Renal pelvis (tissue), 4 donors: ENCODE data around the gene SLC6A3. TPM values are rescaled to one million over a fixed set of nuclear protein-coding genes. Genes with fewer than 3 reads are reported as not detected.
A peak's percentile ranks its signal among the peaks of the same experiment; 100 is the strongest.

Experiments
- DNase-seq: peaks from one replicate; pipeline ENCODE4 v3.0.0-alpha.2; 2013
- polyA plus RNA-seq, 3 donors: library from polyadenylated mRNA; unstranded; fragments of 120-200 nt; gene quantifications; one replicate each; pipeline ENCODE4 v1.2.1, GENCODE V29; 2013; ENCODE audit not compliant: insufficient read length in 3 of 3

Gene SLC6A3
- polyA plus RNA-seq, 3 donors: 0.15 to 0.40 (median 0.21) TPM

DNA sequence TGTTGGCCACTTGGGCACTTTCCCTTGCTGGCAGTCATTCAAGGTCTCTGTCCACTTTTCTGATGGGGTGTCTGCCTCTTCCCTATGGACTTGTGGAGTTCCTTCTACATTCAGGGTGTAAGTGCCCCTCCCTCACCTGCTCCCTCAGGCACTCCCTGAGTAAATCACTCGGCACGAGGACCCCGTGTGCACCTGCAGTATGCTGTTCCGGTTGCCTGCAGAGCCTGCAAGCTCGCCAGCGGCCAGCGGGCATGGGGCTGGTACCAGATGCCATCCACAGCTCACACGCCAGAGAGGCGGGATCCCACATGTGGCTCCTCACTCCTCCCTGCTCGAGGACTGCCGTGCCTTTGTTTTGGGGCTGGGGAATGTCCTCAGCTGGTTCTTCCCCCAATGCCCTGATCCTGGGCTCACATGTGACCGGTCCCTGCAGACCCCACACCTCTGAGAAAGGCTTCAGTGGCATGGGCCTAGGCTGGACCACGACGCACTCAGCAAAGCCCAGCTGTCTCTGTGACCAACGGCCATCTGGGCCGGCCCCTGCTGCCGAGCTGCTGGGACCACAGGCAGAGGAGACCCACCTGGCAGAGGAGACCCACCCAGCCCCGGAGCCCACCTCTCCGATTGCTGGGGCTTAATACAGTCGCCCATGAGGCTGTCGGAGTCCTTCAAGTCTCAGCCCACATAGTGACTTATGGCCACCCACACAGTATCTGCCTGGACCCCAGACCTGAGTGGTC lies 54.2 kb downstream of the SLC6A3 start:
- DNase-seq: no peak

DNA sequence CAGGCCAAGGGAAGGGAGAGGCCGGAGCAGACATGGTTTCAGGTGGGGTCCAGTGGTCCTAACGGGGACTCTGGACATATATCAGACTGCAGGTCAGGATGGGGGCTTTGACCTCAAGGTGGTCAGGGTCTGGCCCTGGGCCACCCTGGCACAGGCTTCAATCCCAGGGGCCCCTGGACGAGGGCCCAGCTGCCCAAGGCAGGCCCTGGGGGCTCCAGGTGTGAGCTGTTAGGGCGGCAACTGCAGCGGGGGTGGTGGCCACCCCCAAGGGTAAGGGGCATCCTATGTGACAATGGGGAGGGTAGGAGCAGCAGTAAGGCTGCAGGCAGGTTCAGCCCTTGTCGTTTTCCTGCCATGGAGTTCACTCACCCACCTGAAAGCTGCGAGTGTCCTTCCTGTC lies 54.9 kb downstream of the SLC6A3 start:
- no peak for DNase-seq

DNA sequence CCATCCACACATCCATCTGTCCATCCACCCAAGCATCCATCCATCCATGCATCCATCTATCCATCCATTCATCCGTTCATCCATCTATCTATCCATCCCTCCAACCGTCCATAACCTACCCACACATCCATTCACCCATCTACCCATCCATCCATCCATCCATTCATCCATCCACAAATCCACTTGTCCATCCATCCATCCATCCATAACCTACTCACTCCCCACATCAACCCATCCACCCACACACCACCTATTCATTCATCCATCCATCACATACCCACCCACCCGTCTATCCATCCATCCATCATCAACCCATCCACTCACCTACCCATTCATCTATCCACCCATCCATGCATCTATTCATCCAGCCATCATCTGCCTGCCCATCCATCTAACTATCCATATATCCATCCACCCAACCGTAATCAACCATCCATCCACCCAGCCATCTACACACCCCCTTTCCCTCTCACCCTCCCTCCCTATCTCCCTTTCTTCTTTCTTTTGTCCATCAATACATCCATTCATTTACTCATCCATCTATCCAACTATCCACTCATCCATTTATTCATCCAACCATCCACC lies 56.8 kb downstream of the SLC6A3 start:
- DNase-seq: no peak

DNA sequence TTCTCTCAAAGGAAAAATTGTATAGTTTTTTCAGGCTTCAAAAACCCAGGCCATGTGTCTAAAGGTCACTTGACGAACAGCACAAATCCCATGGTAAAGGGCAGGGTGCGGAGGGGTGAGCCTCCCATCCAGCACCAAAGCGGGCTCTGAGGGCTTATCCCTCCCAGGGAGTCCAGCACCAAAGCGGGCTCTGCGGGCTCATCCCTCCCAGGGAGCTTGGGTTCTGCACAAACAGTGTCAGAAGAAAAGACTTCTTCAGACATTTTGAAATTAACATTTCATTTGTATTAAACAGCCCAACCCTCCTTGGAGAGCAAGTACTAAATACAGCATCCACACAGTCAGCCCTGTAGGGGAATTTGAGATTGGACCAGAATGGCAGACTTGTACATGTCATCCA lies 57.4 kb downstream of the SLC6A3 start:
- no peak for DNase-seq

DNA sequence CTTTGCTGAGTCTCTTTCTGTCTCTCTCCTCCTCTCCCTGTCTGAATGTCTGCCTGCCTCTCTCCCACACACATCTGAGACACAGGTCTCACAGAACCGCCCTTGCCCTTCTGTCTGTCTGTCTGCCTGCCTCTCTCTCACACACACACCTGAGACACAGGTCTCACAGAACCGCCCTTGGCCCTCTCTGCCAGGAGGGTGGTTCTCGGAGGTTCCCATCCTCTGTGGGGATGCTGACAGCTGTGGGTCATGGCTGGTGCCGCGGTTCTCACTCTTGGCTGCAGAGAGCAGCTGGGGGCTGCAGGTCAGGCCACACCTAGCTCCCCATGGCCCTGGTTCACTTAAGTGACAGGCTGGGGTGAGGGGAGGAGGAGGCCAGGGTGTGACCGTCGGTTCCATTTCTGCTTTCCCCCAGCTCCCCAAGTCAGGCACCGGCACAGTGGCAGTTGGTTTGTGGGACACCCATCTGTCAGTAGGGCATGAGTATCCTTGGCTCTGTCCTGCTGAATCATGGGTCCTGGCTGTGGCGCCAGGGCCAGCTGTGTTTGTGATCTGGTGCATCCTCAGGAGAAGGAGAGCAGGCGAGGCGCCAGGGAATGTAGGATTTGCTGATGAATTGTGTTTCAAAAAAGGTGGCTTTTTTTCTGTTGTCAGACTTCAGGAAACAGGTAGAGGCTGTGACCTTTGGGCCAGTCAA lies 58.0 kb downstream of the SLC6A3 start:
- DNase-seq: no peak

DNA sequence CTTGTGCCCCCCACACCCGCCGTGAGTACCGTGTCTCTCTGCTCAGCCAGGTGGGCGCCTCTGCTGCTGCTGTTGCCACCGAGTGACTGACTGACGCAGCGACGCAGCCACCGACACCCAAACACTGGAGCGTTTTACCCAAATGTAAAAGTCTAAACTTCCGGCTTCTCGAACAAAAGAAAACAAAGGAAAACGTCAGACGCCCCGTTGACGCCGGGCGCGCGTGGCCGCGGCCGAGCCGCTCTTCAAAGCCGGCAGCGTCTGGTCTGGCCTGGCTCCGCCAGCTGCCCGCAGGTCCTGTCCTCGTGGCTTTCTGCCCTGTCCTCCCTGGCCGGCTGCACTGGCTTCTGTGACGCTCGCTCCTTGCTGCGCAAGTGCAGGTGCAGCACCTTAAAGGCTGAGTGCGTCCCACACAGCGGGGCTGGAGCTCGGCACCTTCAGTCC lies 58.9 kb downstream of the SLC6A3 start:
- peak; percentile 30 for DNase-seq

DNA sequence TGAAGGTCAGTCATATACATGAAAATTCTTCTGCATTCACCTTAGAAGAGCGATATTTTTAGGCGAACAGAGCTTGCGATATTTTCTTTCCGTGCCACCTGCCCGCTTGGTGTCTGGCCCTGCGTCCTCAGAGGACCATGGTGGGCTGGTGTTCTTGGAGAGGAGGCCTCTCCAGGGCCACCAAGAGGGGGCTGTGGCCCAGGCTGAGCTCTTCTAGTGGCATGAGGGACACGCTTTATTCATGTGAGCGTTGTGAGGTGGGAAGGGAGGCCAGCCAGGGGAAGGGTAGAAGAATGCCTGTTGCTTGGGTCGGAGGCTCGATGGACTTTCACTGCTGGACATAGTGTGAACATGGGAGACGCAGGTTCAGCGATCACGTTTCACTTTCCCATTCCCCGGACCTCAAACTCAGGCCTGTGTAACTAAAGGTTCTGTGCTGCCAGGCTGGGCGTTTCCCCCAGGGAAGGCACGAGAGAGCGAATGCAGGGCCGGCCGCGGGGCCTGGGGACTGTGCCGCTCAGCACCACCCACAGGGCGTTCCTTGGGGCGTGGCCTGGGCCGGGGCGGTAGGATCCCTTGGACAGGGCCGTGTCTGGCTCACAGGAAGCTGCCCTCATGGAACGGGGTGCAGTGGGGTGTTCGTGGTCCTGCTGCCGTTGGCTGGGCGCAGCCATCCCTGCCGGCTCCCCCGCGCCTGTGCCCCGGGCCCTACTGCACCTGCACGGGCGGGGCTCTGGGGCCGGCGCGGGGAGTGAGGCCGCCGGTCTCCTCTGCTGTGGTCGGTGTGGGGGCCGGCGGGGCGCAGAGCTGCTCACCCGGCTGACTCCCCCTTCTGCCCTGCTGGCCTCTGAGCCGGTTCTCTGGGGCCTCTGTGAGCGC lies 59.6 kb downstream of the SLC6A3 start:
- DNase-seq: peak; percentile 57

DNA sequence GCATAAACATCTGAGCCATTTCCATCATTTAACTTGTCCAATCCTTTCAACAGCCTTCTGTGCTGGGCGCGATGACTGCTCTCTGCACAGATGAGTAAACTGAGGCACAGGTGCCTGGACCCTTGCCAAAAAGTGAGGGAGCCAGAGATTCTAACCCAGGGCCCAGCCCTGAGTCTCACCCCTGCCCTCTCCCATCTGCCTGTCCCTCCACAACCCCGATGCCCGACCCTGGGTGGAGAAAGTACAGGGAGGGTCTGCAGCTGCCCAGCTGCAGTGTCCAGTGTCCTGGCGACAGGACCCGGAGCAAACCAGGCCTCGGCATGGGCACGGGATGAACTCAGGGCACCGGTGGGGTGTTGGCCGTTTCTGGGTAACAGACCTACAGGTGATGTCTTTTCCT lies 60.7 kb downstream of the SLC6A3 start:
- no peak for DNase-seq

DNA sequence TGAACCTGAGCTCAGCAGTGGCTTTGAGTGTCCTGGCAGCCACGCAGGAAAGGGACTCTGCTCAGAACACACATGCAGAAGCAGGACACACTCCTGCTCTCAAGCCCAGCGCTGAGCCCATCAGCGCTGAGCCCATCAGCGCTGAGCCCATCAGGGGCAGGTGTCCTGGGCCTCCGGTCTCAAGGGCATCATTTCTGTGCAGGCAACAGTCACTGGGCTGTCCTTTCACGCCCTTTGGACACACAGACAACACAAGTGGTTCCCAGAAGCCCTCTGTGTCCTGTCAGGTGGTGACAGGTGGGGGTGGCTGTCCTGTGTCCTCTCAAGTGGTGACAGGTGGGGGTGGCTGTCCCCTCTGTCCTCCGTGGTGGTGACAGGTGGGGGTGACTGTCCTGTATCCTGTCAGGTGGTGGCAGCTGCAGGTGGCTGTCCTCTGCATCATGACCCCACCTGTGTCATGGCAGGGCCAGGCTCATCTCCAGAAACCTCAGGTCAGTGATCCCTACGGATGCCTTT lies 61.3 kb downstream of the SLC6A3 start:
- no peak for DNase-seq

DNA sequence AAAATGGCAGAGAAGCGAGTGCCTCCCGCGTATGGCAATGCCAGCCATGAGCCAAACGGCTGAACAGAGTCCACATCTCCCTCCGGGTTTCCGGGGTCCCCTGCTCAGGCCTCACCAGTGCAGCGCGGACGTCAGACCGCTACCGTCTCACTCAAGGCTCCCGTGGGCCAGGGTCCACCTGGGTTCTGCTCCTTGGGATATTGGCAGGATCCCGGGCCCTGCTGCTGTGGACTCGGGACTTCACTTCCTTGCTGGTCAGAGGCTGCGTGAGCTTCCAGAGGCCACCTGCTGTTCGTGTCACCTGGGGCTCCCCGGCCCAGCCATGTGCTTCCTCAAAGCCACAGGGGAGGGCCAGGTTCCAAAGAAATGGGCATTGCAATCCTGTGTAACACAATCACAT lies 61.9 kb downstream of the SLC6A3 start:
- DNase-seq: no peak

DNA sequence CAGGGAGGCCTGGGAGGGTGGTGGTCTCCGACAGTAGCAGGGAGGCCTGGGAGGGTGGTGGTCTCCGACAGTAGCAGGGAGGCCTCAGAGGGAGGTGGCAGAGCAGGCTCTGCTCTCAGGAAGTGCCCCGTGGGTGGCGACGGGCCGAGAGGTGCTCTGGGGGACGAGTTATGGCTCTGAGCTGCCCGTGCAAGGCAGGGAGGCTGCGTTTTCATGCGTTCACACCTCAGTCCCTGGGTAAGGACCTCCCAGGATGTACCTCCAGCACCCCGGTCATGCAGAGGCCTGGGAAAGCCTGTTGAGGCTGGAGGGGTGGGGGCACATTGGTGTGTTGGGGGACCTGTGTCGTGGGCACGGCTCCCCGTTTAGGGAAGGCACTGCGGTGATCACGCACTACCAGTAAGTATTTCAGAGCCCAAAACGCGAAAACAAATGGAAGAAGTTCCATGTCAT lies 63.0 kb downstream of the SLC6A3 start:
- DNase-seq: no peak

DNA sequence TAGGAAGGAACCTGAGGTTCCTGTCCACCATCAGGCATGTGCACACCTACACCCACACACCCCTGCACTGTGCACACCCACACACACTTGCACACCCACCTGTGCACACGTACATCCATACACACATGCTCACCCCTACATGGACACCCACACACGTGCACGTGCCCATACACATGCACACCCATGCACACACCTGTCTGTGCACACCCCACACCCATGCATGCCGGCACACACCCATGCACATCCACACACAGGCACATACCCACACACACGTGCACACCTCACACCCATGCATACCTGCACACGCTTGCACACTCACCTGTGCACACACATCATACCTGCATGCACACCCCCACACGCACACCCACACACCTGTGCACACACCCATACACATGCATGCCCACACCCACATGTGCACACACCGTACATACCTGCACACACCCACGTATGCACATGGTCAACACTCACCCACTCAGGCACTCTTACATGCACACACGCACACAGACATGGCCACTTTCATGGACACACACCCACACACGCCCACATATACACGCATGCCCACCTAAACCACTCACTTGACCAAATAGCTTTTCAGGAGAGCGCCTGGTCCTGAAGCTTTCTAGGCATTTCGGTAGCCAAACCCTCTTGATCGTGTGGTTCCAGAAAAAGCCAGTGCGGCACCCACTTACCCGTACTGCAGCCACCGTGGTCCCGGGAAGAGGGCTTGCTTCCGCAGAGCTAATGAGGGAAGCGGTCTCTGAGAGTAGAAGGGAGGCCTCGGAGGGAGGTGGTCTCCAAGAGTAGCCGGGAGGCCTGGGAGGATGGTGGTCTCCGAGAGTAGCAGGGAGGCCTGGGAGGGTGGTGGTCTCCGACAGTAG lies 63.6 kb downstream of the SLC6A3 start:
- DNase-seq: no peak

DNA sequence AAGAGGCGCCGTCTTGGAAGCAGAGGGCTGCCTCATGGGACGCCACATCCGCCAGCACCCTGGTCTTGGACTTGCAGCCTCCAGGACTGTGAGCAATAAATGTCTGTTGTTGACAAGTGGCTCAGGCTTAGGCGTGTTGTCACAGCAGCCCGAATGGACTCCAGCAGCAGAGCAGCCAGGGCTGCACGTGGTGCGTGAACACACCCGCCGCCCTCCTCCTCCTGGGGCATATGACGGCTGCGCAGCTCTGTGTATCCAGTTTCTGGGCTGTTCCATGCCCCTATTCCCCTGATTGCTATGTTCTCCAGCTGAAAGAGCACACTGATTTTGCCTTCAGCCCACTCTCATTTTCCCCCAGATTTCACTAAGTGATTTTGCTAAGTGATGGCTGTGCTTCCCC lies 64.3 kb downstream of the SLC6A3 start:
- DNase-seq: no peak

DNA sequence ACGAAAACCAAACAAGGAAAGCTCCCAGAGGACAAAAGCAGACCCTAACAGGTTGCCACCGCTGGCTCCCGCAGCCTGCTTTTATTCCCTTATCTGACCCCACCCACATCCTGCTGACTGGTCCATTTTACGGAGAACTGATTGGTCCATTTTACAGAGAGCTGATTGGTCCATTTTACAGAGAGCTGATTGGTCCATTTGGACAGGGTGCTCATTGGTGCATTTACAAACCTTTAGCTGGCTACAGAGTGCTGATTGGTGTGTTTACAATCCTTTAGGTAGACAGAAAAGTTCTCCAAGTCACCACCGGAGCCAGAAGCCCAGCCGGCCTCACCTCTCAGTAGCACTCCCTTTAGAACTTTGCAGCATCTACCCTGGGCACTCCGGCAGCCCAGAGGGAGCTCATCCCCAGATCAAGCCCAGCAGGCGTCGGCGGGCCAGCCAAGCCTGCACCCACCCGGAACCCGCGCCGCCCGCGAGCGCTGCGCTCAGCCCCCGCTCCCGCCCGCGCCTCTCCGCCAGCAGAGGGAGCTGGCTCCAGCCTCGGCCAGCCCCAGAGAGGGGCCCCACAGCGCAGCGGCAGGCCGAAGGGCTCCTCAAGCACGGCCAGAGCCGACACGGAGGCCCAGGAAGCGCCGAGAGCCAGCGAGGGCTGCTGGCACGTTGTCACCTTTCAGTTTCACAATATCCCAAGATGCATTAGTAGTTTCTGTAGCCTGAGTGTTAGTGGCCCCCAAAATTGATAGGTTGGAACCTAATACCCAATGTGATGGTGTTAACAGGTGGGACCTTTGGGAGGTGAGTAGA lies 65.0 kb downstream of the SLC6A3 start:
- peak; percentile 33 for DNase-seq

DNA sequence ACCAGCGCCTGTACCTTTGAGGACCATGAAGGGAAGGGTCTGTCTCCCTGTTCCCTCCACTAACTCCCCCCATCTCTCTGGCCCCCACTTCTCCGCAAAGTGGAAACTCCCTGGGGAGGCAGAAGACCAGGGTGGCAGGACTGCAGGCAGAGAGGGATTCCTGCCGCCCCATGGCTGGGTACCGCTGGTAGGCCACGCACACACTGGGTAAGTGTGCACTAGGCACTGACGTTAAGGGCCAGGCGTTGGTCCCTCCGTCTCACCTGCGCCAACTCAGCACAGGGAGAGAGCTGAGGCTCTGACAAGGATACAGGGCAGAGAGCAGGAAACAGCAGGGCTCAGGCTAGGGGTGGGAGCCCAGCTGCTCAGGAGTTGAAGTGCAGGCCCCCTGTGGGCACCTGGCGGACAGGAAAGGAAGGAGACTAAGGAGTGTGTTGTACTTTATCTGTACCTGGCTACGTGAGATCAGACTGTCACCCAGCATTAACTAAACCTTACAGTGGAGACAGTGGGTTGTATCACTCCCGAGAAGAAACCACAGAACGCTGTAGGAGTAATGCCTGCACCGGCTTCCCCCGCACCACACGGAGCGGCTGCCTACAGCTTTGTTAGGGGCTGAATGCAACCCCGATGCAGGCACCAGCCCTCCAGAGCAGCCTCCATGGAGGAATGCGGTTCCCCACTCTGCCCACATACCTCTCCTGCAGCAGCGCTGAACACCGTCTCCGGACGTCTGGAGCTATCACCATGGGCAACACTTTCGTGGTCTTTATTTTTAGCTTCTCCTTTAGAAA lies 66.2 kb downstream of the SLC6A3 start:
- DNase-seq: no peak

DNA sequence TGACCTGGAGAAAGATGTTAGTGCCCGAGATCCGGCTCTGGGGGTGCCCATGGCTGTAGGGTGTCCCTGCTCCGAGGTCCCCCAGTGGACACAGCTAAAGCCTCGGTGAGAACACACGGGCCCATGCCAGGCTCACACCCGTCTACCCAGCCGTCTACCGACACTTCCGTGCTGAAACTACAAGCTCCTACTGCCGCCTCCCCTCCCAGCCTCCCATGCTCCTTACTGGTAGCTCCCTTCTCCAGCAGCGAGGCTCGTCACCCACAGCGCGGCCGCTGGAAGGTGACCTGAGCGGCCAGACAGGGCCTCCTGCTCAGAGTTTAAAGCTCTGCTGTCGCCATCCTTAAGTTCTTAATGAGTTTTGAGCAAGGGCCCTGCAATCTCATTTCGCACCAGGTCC lies 67.1 kb downstream of the SLC6A3 start:
- DNase-seq: no peak

DNA sequence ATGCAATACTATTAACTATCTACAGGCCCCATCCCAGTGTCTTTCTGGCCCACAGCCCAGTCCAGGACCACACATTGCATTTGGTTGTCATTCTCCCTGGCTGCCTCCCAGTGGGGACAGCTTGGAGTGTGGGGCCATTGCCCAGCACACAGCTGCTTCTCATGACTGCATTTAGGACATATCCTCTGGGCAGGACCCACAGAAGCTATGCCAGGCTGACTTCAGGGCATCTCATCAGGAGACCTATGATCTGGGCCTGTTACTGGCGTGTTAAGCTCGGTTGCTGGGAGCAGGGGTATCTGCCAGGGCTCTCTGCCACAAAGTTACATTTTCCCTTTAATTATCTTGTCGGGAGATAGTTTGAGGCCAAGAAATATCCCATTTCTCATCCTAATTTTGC lies 68.3 kb downstream of the SLC6A3 start:
- DNase-seq: no peak

DNA sequence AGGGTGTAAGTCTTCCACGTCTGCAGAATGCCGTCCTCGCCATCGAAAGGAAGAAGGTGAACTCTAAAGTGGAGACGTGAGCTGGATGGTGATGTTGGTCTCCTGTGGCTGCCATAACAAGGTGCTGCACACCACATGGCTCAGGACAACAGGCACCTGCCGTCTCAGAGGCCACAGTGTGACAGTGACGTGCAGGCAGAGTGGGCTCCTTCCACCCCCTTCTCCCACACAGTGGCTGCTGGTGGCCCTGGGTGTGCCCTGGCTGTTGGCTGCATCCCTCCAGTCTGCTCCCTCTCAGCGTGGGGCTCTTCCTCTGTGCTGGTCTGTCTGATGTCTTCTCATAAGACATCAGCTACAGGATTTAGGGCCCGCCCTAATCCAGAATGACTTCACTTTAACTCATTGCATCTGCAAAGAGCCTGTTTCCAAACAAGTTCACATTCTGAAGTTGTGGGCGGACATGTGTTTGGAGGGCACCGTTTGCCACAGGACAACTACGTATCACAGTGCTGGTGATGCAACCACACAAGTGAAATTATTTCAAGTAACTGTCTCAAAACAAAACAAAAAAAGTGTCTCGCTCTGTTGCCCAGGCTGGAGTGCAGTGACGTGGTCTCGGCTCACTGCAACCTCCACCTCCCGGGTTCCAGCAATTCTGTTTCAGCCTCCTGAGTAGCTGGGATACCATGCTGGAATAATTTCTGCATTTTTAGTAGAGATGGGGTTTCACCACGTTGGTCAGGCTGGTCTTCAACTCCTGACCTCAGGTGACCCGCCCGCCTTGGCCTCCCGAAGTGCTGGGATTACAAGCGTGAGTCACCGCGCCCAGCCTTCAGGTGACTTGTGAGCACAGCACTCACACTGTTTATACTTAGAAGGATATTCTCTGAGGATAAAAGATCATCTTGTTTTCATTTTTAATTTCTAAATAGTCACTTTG lies 69.1 kb downstream of the SLC6A3 start:
- DNase-seq: no peak
